ENCODE measurements around the gene PTPN6.

- TF ChIP-seq CTCF (IDR thresholded peaks at IDR 0.05) = no peak
- no peak for TF ChIP-seq ZFX (IDR thresholded peaks at IDR 0.05; ENCODE audit: borderline replicate concordance)
These were observed 29.6 kb downstream of the PTPN6 start for GRCh38 chr12:6980740-6981139.

Measured in 22Rv1 (cell line).